ENCODE data around the gene SHROOM3.

DNA sequence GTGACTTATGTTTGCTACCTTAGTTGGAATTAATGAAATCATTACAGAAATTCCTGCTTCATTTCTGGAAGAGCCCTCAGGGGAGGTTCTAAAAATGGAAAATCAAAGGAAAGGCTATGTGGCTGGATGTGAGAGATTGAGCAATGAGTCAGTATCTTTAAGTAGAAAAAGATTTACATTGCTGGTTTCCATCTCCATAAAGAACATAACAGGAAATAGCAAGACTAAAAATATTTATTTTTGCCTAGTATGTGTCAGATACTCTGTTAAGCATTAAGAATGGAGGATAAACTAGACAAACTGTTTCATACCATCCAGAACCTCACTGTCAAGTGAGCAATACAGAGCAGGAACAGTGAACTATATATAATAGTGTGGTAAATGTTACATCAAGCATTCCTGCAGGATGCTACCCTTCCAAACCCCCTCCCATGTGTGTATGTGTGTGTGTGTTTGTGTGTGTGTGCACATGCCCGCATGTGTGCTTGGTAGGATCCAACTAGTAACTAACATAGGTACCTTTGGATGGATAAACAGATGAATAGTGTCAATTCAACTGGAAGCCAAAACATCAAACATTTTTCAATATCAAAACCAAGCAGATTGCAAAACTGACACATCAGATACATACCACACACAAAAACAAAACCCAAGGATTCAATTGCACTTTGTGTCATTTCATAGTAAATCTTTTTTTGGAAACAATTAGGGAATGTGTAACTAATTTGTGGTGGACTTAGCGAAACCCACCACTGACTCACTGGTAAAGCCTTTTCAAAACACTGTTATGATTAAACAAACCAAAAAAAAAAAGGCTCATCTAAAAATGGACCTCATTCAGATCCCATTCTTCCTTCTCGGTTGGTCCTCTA, 223.4 kb downstream of the SHROOM3 start:
- TF ChIP-seq, protein P1, sequence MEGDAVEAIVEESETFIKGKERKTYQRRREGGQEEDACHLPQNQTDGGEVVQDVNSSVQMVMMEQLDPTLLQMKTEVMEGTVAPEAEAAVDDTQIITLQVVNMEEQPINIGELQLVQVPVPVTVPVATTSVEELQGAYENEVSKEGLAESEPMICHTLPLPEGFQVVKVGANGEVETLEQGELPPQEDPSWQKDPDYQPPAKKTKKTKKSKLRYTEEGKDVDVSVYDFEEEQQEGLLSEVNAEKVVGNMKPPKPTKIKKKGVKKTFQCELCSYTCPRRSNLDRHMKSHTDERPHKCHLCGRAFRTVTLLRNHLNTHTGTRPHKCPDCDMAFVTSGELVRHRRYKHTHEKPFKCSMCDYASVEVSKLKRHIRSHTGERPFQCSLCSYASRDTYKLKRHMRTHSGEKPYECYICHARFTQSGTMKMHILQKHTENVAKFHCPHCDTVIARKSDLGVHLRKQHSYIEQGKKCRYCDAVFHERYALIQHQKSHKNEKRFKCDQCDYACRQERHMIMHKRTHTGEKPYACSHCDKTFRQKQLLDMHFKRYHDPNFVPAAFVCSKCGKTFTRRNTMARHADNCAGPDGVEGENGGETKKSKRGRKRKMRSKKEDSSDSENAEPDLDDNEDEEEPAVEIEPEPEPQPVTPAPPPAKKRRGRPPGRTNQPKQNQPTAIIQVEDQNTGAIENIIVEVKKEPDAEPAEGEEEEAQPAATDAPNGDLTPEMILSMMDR (IDR thresholded peaks at IDR 0.05 in 8 of 11, conservative IDR thresholded peaks at IDR 0.05 in 3 of 11): no peak
- TF ChIP-seq POLR2A (IDR thresholded peaks at IDR 0.05): no peak
